Cardiac muscle cell (in vitro differentiated cells and primary cell): ENCODE data around the gene NIM1K. TPM values are rescaled to one million over a fixed set of nuclear protein-coding genes. Genes with fewer than 3 reads are reported as not detected.

Source experiments
- DNase-seq, 2 donors: peaks; one replicate each; pipeline versions ENCODE4 v3.0.0 to v3.0.0-alpha.2; 2010 to 2017; ENCODE audit warnings: low read depth in 1 of 2, low spot score in 1 of 2
- H3K27ac ChIP-seq: fragments of 200-600 bp; sonication (generic); 2 replicates; pipeline ENCODE4 v1.5.1; 2016
- H3K27me3 ChIP-seq: fragments of 200-600 bp; sonication (generic); 2 replicates; pipeline ENCODE4 v1.6.0; 2016; ENCODE audit warnings: control low read depth
- H3K36me3 ChIP-seq: fragments of 200-600 bp; sonication (generic); 2 replicates; pipeline ENCODE4 v1.5.1; 2016; ENCODE audit warnings: control low read depth
- H3K4me1 ChIP-seq: fragments of 200-600 bp; sonication (generic); 2 replicates; pipeline ENCODE4 v1.8.1; 2017; ENCODE audit warnings: low read depth, mild to moderate bottlenecking, mixed run types
- H3K4me3 ChIP-seq: fragments of 200-600 bp; sonication (generic); 2 replicates; pipeline ENCODE4 v1.5.1; 2016; ENCODE audit warnings: mild to moderate bottlenecking
- H3K9me3 ChIP-seq: fragments of 200-600 bp; sonication (generic); 2 replicates; pipeline ENCODE4 v1.5.1; 2017; ENCODE audit warnings: low read depth, mild to moderate bottlenecking, control low read depth
- CTCF ChIP-seq: IDR thresholded peaks from 2 replicates; pipeline ENCODE4 v1.5.1; 2012; ENCODE audit warnings: low read depth, mild to moderate bottlenecking, low read length
- polyA plus RNA-seq: library from polyadenylated mRNA; unstranded; fragments of >200 nt; fragmentation: Nextera tagmentation; extraction: Ambion mirVana; gene quantifications from 2 replicates; pipeline ENCODE4 v1.2.1, GENCODE V29; 2016
- total RNA-seq: library from RNA; depleted of rRNA; stranded (reverse); fragments of >200 nt; gene quantifications from 2 replicates; pipeline ENCODE4 v1.2.3, GENCODE V29; 2016

The NIM1K gene
- total and polyA plus RNA-seq, 2 experiments from 2014 or later, result 0.27 to 0.98 TPM

DNA sequence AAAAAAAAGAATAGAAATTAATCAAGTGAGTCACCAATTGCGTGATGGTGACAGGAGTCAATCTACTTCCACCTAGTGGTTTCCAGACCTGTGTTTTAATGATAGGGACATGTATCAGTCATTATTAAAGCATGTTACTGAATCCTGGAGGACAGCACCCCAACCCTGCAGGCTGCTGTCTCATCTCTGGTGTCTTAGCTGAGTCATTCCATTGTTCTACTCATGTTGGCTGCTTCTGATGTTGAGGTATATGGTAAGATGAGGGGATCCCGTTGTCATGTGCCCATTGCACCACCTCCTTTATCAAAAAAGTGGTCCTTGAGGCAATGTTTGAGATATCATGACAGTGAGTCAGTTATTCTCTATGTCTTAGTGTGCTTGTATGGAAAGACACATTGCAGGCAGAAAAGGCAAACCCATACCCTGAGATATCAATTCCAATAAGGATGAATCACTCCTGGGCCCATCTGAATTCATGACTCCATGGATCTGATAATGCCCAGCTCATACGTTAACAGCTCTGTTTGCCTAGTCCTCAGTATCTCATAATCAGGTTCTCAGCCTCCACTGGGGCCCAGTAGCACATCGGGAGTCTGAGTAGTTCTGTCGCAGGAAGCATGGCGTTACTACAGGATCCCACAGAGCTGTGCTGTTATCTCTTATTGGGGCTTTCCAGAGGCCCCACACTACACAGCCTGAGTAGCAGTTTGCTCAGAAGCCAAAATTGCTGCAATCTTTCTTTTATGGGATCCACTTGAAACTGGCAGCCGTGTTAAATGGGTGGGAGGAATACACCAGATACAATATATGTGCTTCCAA lies 90.0 kb downstream of the NIM1K start:
- no peaks in the 10 kb centered on the region for H3K9me3 ChIP-seq
- DNase-seq, result peak in 1 of 2 donors; percentile 34
- H3K36me3 ChIP-seq, result no peaks in the 10 kb centered on the region
- H3K4me3 ChIP-seq, result no peak overlapping the region
- no peak overlapping the region for H3K27ac ChIP-seq
- no peaks in the 10 kb centered on the region for H3K27me3 ChIP-seq
- H3K4me1 ChIP-seq, result peaks cover 6% of the 10 kb centered on the region
- TF ChIP-seq CTCF, result no peak

DNA sequence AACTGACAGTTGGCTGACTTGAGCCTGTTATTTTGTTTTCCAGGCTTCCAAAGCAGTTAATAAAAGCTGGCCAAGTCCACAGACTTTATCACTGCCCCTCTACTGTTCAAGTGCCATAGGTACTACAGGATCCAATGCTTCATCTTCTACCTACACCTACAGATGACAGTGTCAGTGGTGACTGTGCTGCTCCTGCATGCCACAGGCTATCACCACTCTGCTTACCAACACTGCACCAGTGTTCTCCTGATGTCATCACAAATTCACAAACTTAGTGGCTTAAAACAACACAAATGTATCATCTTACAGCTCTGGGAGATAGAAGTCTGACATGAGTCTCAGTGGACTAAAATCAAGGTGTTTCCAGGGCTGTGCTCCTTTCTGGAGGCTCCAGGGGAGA lies 94.6 kb downstream of the NIM1K start:
- no peak overlapping the region for H3K27ac ChIP-seq
- H3K4me3 ChIP-seq, result no peak overlapping the region
- H3K4me1 ChIP-seq, result peaks cover 32% of the 10 kb centered on the region
- H3K9me3 ChIP-seq, result no peaks in the 10 kb centered on the region
- H3K36me3 ChIP-seq, result peaks cover 20% of the 10 kb centered on the region
- DNase-seq, result no peak
- no peaks in the 10 kb centered on the region for H3K27me3 ChIP-seq
- TF ChIP-seq CTCF, result no peak

DNA sequence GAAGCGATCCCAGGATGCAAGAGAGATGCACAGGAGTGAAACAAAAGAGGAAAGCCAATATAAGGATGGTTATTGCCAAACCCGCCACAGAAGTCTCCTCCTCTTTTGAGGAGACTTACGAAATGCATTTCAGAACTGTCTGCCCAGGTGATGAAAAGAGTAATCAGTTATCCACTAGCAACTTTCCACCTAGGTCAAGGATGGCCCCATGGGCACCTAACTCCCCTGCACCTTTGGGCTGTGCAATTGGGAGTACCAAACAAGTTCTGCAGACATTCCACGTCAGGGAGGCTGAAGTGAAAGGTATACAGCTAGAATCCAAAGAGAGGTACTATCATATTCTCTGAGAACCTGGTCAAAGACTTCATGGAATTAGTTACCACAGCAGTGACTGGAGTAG lies 95.5 kb downstream of the NIM1K start:
- no peak for DNase-seq
- TF ChIP-seq CTCF, result no peak
- Histone ChIP-seq H3K4me3 (no peak overlapping the region), H3K9me3 (no peaks in the 10 kb centered on the region), H3K27ac (no peak overlapping the region), H3K36me3 (peaks cover 26% of the 10 kb centered on the region), H3K4me1 (peaks cover 32% of the 10 kb centered on the region), H3K27me3 (no peaks in the 10 kb centered on the region)

GRCh38 chr5:43288269-43288831 lies 96.3 kb downstream of the NIM1K start:
- TF ChIP-seq CTCF, result no peak
- Histone ChIP-seq H3K36me3 (peaks cover 35% of the 10 kb centered on the region), H3K9me3 (no peaks in the 10 kb centered on the region), H3K27me3 (no peaks in the 10 kb centered on the region), H3K4me3 (no peak overlapping the region), H3K4me1 (peaks cover 32% of the 10 kb centered on the region), H3K27ac (no peak overlapping the region)
- DNase-seq, result no peak

DNA sequence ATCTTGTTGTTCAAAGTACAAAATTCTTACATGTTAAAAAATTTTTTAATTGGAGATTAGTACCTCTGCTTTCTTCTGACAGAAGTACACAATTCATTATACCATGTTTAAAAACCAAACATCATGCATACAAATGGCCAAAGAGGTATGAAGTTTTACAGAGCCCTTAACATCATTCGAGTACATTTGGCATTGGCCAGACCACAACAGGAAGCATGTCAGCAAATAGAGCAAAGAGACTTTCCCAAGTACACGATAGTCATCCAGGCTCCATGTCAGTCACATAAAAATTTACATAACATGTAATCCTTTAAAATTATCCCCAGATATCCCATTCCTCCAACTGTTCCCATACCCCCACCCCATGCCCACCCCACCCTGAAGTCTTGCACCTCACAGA lies 98.7 kb downstream of the NIM1K start:
- H3K9me3 ChIP-seq, result no peaks in the 10 kb centered on the region
- H3K27me3 ChIP-seq, result no peaks in the 10 kb centered on the region
- TF ChIP-seq CTCF, result no peak
- H3K4me1 ChIP-seq, result peaks cover 38% of the 10 kb centered on the region
- peak in 1 of 2 donors; percentile 25 for DNase-seq
- peaks cover 56% of the 10 kb centered on the region for H3K36me3 ChIP-seq
- H3K27ac ChIP-seq, result no peak overlapping the region
- H3K4me3 ChIP-seq, result no peak overlapping the region
